A673 (cell line): ENCODE results near the gene PLEKHS1. TPM values are rescaled to one million over a fixed set of nuclear protein-coding genes. Genes with fewer than 3 reads are reported as not detected.

Experiments
- Bru-seq: library from RNA; stranded (reverse); fragments of 400-500 nt; gene quantifications from one replicate; lab custom pipeline; 2021; lab: Mats Ljungman, UMichigan
- BruChase-seq, 2 experiments: library from RNA; stranded (reverse); fragments of 400-500 nt; gene quantifications; one replicate each; lab custom pipeline; 2021; lab: Mats Ljungman, UMichigan
- BruUV-seq: library from RNA; stranded (reverse); fragments of 400-500 nt; replicated peaks from 2 replicates; lab custom pipeline; 2021; lab: Mats Ljungman, UMichigan
- CTCF ChIA-PET: fragments of 300-600 bp; sonication (Branson Sonifier 250); formaldehyde crosslinking; loops from one replicate; lab custom pipeline; 2022; ENCODE audit warnings: antibody characterized with exemption; lab: Charles Lee
- POLR2A ChIA-PET: fragments of 300-600 bp; sonication (Branson Sonifier 250); formaldehyde crosslinking; loops from one replicate; lab custom pipeline; 2022; ENCODE audit warnings: antibody characterized with exemption; ENCODE audit not compliant: low non-redundant PET; lab: Charles Lee
- DNase-seq: peaks from one replicate; pipeline ENCODE4 v3.0.0-alpha.2; 2015; ENCODE audit warnings: low spot score
- H3K27ac ChIP-seq: fragments of 200-600 bp; sonication (generic); 2 replicates; pipeline ENCODE4 v1.5.1; 2016; ENCODE audit warnings: mixed run types, low read depth, mild to moderate bottlenecking, mixed read lengths, antibody characterized with exemption, low read length; ENCODE audit not compliant: poor library complexity, severe bottlenecking
- H3K27me3 ChIP-seq: fragments of 200-600 bp; sonication (generic); replicated peaks from 2 replicates; pipeline ENCODE4 v1.6.1; 2017; ENCODE audit warnings: mixed run types, low read depth, mild to moderate bottlenecking, mixed read lengths, antibody characterized with exemption, low read length; ENCODE audit not compliant: insufficient read depth, poor library complexity
- H3K36me3 ChIP-seq: fragments of 200-600 bp; sonication (generic); 2 replicates; pipeline ENCODE4 v1.6.1; 2016; ENCODE audit warnings: mixed run types, mild to moderate bottlenecking, mixed read lengths, antibody characterized with exemption, low read length; ENCODE audit not compliant: insufficient read depth, poor library complexity, severe bottlenecking
- H3K4me1 ChIP-seq: fragments of 200-600 bp; sonication (generic); 2 replicates; pipeline ENCODE4 v1.6.1; 2017; ENCODE audit warnings: mixed run types, mild to moderate bottlenecking, mixed read lengths, antibody characterized with exemption, low read length; ENCODE audit not compliant: insufficient read depth, poor library complexity, severe bottlenecking
- H3K4me3 ChIP-seq: fragments of 200-600 bp; sonication (generic); 2 replicates; pipeline ENCODE4 v1.5.1; 2016; ENCODE audit warnings: low read depth, mixed run types, mild to moderate bottlenecking, mixed read lengths, low read length; ENCODE audit not compliant: poor library complexity, severe bottlenecking
- H3K9me3 ChIP-seq: fragments of 200-600 bp; sonication (generic); 2 replicates; pipeline ENCODE4 v1.6.1; 2016; ENCODE audit warnings: mixed run types, low read depth, mild to moderate bottlenecking, mixed read lengths, antibody characterized with exemption, low read length; ENCODE audit not compliant: poor library complexity, severe bottlenecking
- CTCF ChIP-seq: fragments of 300-800, 200-600 bp; sonication (generic); conservative IDR thresholded peaks from 2 replicates; pipeline ENCODE4 v1.5.1; 2017; ENCODE audit warnings: low read depth, mild to moderate bottlenecking, antibody characterized with exemption, low read length, moderate library complexity, mixed read lengths
- EZH2 ChIP-seq: fragments of 200-600 bp; sonication (generic); IDR thresholded peaks from 2 replicates; pipeline ENCODE4 v1.6.1; 2017; ENCODE audit warnings: borderline replicate concordance, low read depth, mild to moderate bottlenecking, mixed read lengths, antibody characterized with exemption, low read length; ENCODE audit not compliant: poor library complexity, severe bottlenecking
- intact Hi-C: fragments of 100-400 bp; cut with micrococcal nuclease; formaldehyde crosslinking; loops from one replicate; pipeline ENCODE4 v1.10.0; 2022; ENCODE audit not compliant: unreplicated experiment
- long read RNA-seq: library from polyadenylated mRNA; stranded (forward); transcript quantifications from one replicate; pipeline ENCODE4 v2.0.0, GENCODE V29; 2022
- total RNA-seq: library from RNA; stranded (reverse); gene quantifications from 2 replicates; pipeline ENCODE4 v1.2.3, GENCODE V29; 2021

The PLEKHS1 gene
- total RNA-seq: 0.09 TPM in 1 of 2 replicates, not detected in the other
- percentile 25 among the genes with signal in this experiment for Bru-seq, nascent RNA
- percentile 30 among the genes with signal in this experiment for BruChase-seq, experiment 1, labeled RNA remaining after a 2-hour chase
- BruChase-seq, experiment 2, labeled RNA remaining after a 6-hour chase: percentile 21 among the genes with signal in this experiment
- long read RNA-seq: 0 reads

- H3K27ac ChIP-seq: no peak within 1 kb of the TSS
- H3K36me3 ChIP-seq: no peaks in the 10 kb centered on the region
- H3K4me1 ChIP-seq: peaks cover 15% of the 10 kb centered on the region
- CTCF ChIA-PET: no interaction called here
- POLR2A ChIA-PET: no interaction called here
- no TSS peak for BruUV-seq
- no peaks in the 10 kb centered on the region for H3K9me3 ChIP-seq
- TF ChIP-seq CTCF (no peak), EZH2 (no peak)
- H3K4me3 ChIP-seq: no peak within 1 kb of the TSS
- intact Hi-C loops: no loop called here
- DNase-seq: no peak
- H3K27me3 ChIP-seq: no peaks in the 10 kb centered on the region
These were observed at the start of gene PLEKHS1 for GRCh38 chr10:113751181-113751732. Gene PLEKHS1 (plus strand): TSS chr10:113751682. CDS start chr10:113755278, 3,596 bp downstream.

GRCh38 chr10:113704637-113705343, 46.7 kb upstream of the PLEKHS1 start:
- intact Hi-C loops: loop anchor here (1.0 to 10.0 kb wide), 4 partner anchors 144 to 840 kb away; no protein-coding TSS in a partner anchor
- Histone ChIP-seq H3K4me3 (no peak overlapping the region), H3K27me3 (no peaks in the 10 kb centered on the region), H3K4me1 (peaks cover 53% of the 10 kb centered on the region), H3K9me3 (no peaks in the 10 kb centered on the region), H3K36me3 (peaks cover 7% of the 10 kb centered on the region), H3K27ac (peak overlapping the region; percentile 72)
- TF ChIP-seq CTCF: peak; percentile 83
- TF ChIP-seq EZH2: no peak
- ChIA-PET CTCF (interaction anchor here (0.5 to 0.9 kb wide), 6 partner anchors 25 to 1170 kb away, joined by 3 to 8 read pairs (median 4); no protein-coding TSS in a partner anchor), POLR2A (no interaction called here)
- BruUV-seq: no TSS peak
- DNase-seq: peak; percentile 80

- Histone ChIP-seq H3K4me1 (peaks cover 55% of the 10 kb centered on the region), H3K27ac (peak overlapping the region; percentile 72), H3K36me3 (peaks cover 2% of the 10 kb centered on the region), H3K4me3 (no peak overlapping the region), H3K27me3 (no peaks in the 10 kb centered on the region), H3K9me3 (no peaks in the 10 kb centered on the region)
- intact Hi-C loops: loop anchor here (1.0 to 10.0 kb wide), 4 partner anchors 144 to 840 kb away; no protein-coding TSS in a partner anchor
- POLR2A ChIA-PET: no interaction called here
- TF ChIP-seq CTCF: no peak
- TF ChIP-seq EZH2: no peak
- no peak for DNase-seq
- CTCF ChIA-PET: interaction anchor here (0.6 to 0.9 kb wide), 3 partner anchors 25 to 397 kb away, joined by 4 to 7 read pairs (median 5); no protein-coding TSS in a partner anchor
- BruUV-seq: no TSS peak
These were observed 46.2 kb upstream of the PLEKHS1 start for GRCh38 chr10:113705344-113705652.
